ENCODE results near the gene CABLES1. TPM values are rescaled to one million over a fixed set of nuclear protein-coding genes. Genes with fewer than 3 reads are reported as not detected.

CABLES1 gene
- total RNA-seq, 1 donor from 2014 or later, result 7.7 TPM

GRCh38 chr18:23165271-23166068 is 30.2 kb downstream of the CABLES1 start:
- DNase-seq (ENCODE audit: low read depth), result no peak

GRCh38 chr18:23166891-23167541 is 31.7 kb downstream of the CABLES1 start:
- no peak for DNase-seq (ENCODE audit: low read depth)

GRCh38 chr18:23169673-23170044 is 34.4 kb downstream of the CABLES1 start:
- DNase-seq (ENCODE audit: low read depth), result no peak

- DNase-seq (ENCODE audit: low read depth), result no peak
Measured at GRCh38 chr18:23170137-23170536, 34.9 kb downstream of the CABLES1 start.

- no peak for DNase-seq (ENCODE audit: low read depth)
Measured at GRCh38 chr18:23171581-23172156, 36.4 kb downstream of the CABLES1 start.

GRCh38 chr18:23172591-23173380 is 37.5 kb downstream of the CABLES1 start:
- DNase-seq (ENCODE audit: low read depth), result no peak

GRCh38 chr18:23173912-23174311 is 38.6 kb downstream of the CABLES1 start:
- no peak for DNase-seq (ENCODE audit: low read depth)

- no peak for DNase-seq (ENCODE audit: low read depth)
Measured at GRCh38 chr18:23176701-23177432, 41.6 kb downstream of the CABLES1 start.

- no peak for DNase-seq (ENCODE audit: low read depth)
Measured at GRCh38 chr18:23177433-23178072, 42.3 kb downstream of the CABLES1 start.

- DNase-seq (ENCODE audit: low read depth), result no peak
Measured at GRCh38 chr18:23178201-23178600, 42.9 kb downstream of the CABLES1 start.

GRCh38 chr18:23178661-23179081 is 43.4 kb downstream of the CABLES1 start:
- no peak for DNase-seq (ENCODE audit: low read depth)

GRCh38 chr18:23179416-23179815 is 44.1 kb downstream of the CABLES1 start:
- DNase-seq (ENCODE audit: low read depth), result no peak

- no peak for DNase-seq (ENCODE audit: low read depth)
Measured at GRCh38 chr18:23181547-23181946, 46.3 kb downstream of the CABLES1 start.

GRCh38 chr18:23182606-23183005 is 47.3 kb downstream of the CABLES1 start:
- no peak for DNase-seq (ENCODE audit: low read depth)

- no peak for DNase-seq (ENCODE audit: low read depth)
Measured at GRCh38 chr18:23183411-23184150, 48.3 kb downstream of the CABLES1 start.

GRCh38 chr18:23186781-23187180 is 51.5 kb downstream of the CABLES1 start:
- no peak for DNase-seq (ENCODE audit: low read depth)

- DNase-seq (ENCODE audit: low read depth), result no peak
Measured at GRCh38 chr18:23188068-23188760, 52.9 kb downstream of the CABLES1 start.

- DNase-seq (ENCODE audit: low read depth), result no peak
Measured at GRCh38 chr18:23189099-23189498, 53.8 kb downstream of the CABLES1 start.

GRCh38 chr18:23189768-23190661 is 54.7 kb downstream of the CABLES1 start:
- DNase-seq (ENCODE audit: low read depth), result no peak

Data from renal cortical epithelial cell (primary cell).